MM.1S (cell line): Measurements from ENCODE around the gene HSP90B1.

Experiments used
- EZH2 ChIP-seq: fragments of 300-600 bp; sonication (generic); optimal IDR thresholded peaks from 2 replicates; pipeline ENCODE3; 2017; ENCODE audit warnings: low read depth, mild to moderate bottlenecking, antibody characterized with exemption, low read length, mixed read lengths
- TF ChIP-seq, protein P1 (sequence below): fragments of 300-600 bp; sonication (generic); IDR thresholded peaks from 2 replicates; pipeline ENCODE4 v1.5.1; 2016; ENCODE audit warnings: antibody characterized with exemption, low read length, mixed read lengths

DNA sequence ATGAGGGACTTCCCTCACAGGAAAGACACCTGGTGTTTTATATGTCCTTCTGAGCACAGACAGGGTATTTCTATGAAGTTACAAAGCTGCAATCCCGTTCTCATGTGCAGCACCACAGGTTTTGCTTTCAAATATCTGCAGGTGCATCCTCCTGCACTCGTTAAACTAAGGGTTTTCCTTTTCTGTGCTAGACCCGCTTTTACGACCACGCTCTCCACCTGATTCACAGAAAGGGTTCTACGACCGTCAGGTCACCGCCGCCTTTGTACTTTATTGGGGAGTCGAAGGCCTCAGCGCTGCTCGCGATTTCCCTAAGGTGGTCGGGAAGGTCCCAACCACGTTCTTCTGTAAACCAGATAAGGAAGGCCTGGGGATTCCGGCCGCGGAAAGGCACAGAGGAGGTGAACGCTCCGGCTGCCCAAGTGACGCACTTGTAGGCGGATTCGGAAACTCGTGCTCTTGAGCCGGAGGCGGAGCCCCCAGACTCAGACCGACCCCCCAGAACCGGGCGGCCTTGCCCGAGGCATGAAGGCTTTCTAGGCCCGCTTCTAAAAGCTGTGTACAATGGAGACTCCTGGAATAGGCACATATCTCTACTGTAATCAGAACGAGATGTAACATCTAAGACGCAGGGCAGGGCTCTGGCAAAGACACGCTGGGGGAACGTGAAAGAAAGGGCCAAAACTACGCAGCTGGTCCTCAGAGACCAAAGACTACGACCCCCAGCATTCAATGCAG lies 995 bp upstream of the HSP90B1 start:
- TF ChIP-seq, protein P1, sequence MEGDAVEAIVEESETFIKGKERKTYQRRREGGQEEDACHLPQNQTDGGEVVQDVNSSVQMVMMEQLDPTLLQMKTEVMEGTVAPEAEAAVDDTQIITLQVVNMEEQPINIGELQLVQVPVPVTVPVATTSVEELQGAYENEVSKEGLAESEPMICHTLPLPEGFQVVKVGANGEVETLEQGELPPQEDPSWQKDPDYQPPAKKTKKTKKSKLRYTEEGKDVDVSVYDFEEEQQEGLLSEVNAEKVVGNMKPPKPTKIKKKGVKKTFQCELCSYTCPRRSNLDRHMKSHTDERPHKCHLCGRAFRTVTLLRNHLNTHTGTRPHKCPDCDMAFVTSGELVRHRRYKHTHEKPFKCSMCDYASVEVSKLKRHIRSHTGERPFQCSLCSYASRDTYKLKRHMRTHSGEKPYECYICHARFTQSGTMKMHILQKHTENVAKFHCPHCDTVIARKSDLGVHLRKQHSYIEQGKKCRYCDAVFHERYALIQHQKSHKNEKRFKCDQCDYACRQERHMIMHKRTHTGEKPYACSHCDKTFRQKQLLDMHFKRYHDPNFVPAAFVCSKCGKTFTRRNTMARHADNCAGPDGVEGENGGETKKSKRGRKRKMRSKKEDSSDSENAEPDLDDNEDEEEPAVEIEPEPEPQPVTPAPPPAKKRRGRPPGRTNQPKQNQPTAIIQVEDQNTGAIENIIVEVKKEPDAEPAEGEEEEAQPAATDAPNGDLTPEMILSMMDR = no peak
- no peak for TF ChIP-seq EZH2
